Fibroblast of the conjunctiva (primary cell): ENCODE results near the gene IRX5.

ENCODE experiments used
- DNase-seq: peaks from one replicate; pipeline ENCODE4 v3.0.0-alpha.2; 2010; ENCODE audit warnings: low read depth

IRX5 gene

GRCh38 chr16:54930005-54930868 is at the start of gene IRX5:
TSS of gene IRX5 (plus strand) at chr16:54930865. CDS start at chr16:54931199, 334 bp downstream.
- peak; percentile 97 for DNase-seq

- DNase-seq, result no peak
Measured at GRCh38 chr16:54882556-54882955, 48.1 kb upstream of the IRX5 start.

- DNase-seq, result no peak
Measured at GRCh38 chr16:54883358-54883757, 47.3 kb upstream of the IRX5 start.

GRCh38 chr16:54886078-54886477 is 44.6 kb upstream of the IRX5 start:
- no peak for DNase-seq

GRCh38 chr16:54890381-54890780 is 40.3 kb upstream of the IRX5 start:
- no peak for DNase-seq

GRCh38 chr16:54891346-54891745 is 39.3 kb upstream of the IRX5 start:
- DNase-seq, result no peak

GRCh38 chr16:54892981-54893380 is 37.7 kb upstream of the IRX5 start:
- no peak for DNase-seq

- no peak for DNase-seq
Measured at GRCh38 chr16:54897930-54898329, 32.7 kb upstream of the IRX5 start.

GRCh38 chr16:54901606-54902005 is 29.1 kb upstream of the IRX5 start:
- DNase-seq, result no peak

- no peak for DNase-seq
Measured at GRCh38 chr16:54903047-54903446, 27.6 kb upstream of the IRX5 start.

GRCh38 chr16:54911079-54911478 is 19.6 kb upstream of the IRX5 start:
- DNase-seq, result no peak

GRCh38 chr16:54912720-54913119 is 17.9 kb upstream of the IRX5 start:
- no peak for DNase-seq

GRCh38 chr16:54921206-54921824 is 9.3 kb upstream of the IRX5 start:
- no peak for DNase-seq

GRCh38 chr16:54923055-54923473 is 7.6 kb upstream of the IRX5 start:
- DNase-seq, result no peak

- DNase-seq, result no peak
Measured at GRCh38 chr16:54923988-54924387, 6.7 kb upstream of the IRX5 start.

- no peak for DNase-seq
Measured at GRCh38 chr16:54926166-54926838, 4.4 kb upstream of the IRX5 start.

GRCh38 chr16:54927125-54928015 is 3.3 kb upstream of the IRX5 start:
- DNase-seq, result no peak

GRCh38 chr16:54928016-54928356 is 2.7 kb upstream of the IRX5 start:
- DNase-seq, result no peak

- no peak for DNase-seq
Measured at GRCh38 chr16:54928411-54929089, 2.1 kb upstream of the IRX5 start.

- peak; percentile 98 for DNase-seq
Measured at GRCh38 chr16:54929090-54930004, 1.3 kb upstream of the IRX5 start.

- DNase-seq, result no peak
Measured at GRCh38 chr16:54930869-54931119, 129 bp downstream of the IRX5 start.
